ENCODE data around the gene TCOF1.

DNA sequence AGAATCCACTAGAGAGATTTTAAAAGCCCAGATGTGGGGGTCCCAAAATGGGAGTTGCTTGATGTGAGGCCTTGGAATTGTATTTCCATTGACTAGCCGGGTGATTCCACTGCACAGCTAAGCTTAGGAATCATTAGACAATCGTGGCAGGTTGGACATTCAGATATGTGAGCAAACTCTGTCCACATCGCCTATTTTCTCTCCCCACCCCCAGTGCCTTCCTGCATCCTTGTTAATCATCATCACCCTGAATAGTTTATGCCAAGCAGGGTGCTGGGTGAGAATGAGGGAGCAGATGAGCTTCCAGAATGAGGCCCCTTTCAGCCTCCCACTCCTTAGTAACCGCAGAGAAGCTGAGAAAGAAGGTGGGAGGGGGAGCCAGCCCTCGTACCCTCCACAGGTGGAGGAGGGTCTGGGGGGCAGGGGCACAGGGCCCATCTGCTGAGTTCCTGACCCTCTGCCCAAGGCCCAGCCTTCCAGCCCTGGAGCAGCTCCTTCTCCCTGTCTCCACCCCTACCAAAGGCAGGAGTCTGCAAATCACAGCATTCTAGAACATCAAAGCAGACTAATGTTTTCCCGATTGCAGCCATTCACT, 7.7 kb upstream of the TCOF1 start:
- TF ChIP-seq, protein P1, sequence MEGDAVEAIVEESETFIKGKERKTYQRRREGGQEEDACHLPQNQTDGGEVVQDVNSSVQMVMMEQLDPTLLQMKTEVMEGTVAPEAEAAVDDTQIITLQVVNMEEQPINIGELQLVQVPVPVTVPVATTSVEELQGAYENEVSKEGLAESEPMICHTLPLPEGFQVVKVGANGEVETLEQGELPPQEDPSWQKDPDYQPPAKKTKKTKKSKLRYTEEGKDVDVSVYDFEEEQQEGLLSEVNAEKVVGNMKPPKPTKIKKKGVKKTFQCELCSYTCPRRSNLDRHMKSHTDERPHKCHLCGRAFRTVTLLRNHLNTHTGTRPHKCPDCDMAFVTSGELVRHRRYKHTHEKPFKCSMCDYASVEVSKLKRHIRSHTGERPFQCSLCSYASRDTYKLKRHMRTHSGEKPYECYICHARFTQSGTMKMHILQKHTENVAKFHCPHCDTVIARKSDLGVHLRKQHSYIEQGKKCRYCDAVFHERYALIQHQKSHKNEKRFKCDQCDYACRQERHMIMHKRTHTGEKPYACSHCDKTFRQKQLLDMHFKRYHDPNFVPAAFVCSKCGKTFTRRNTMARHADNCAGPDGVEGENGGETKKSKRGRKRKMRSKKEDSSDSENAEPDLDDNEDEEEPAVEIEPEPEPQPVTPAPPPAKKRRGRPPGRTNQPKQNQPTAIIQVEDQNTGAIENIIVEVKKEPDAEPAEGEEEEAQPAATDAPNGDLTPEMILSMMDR (IDR thresholded peaks at IDR 0.05) = no peak
- TF ChIP-seq EZH2 (IDR thresholded peaks at IDR 0.05; ENCODE audit: borderline replicate concordance, insufficient read depth, low read depth, low read length, poor library complexity, severe bottlenecking) = no peak
